OCI-LY3 (cell line): ENCODE results near the gene FSIP1.

Experiments used
- CTCF ChIP-seq: fragments of 200-600, 300-600 bp; sonication (generic); IDR thresholded peaks from 2 replicates; pipeline ENCODE4 v1.5.1; 2014; ENCODE audit warnings: antibody characterized with exemption, low read length, low read depth
- EZH2phosphoT487 ChIP-seq: fragments of 200-600 bp; shearing (Covaris generic); IDR thresholded peaks from 2 replicates; pipeline ENCODE4 v1.6.1; 2018; ENCODE audit warnings: antibody characterized with exemption, mixed run types, low read depth

GRCh38 chr15:39682366-39682765, 100.3 kb downstream of the FSIP1 start:
- TF ChIP-seq CTCF (no peak), EZH2phosphoT487 (no peak)
